Measurements from ENCODE around the gene ZNF445.
"Not testable (repeated sequence)": the region's sequence is repeated elsewhere in the genome, so short reads cannot be mapped to it uniquely, and the experiment has no call there.

ZNF445 gene

GRCh38 chr3:44474886-44475285 lies 2.6 kb downstream of the ZNF445 start:
- not testable (repeated sequence) for DNase-seq

GRCh38 chr3:44470430-44470829 lies 7.0 kb downstream of the ZNF445 start:
- no peak for DNase-seq

GRCh38 chr3:44469914-44470313 lies 7.6 kb downstream of the ZNF445 start:
- DNase-seq: no peak

- DNase-seq: no peak
These were observed 8.6 kb downstream of the ZNF445 start for GRCh38 chr3:44468572-44469520.

GRCh38 chr3:44468099-44468537 lies 9.4 kb downstream of the ZNF445 start:
- not testable (repeated sequence) for DNase-seq

GRCh38 chr3:44467241-44467640 lies 10.2 kb downstream of the ZNF445 start:
- DNase-seq: no peak

GRCh38 chr3:44464920-44465319 lies 12.6 kb downstream of the ZNF445 start:
- not testable (repeated sequence) for DNase-seq

- DNase-seq: no peak
These were observed 13.0 kb downstream of the ZNF445 start for GRCh38 chr3:44464509-44464908.

- not testable (repeated sequence) for DNase-seq
These were observed 17.4 kb downstream of the ZNF445 start for GRCh38 chr3:44460050-44460449.

GRCh38 chr3:44455318-44455717 lies 22.2 kb downstream of the ZNF445 start:
- no peak for DNase-seq

- no peak for DNase-seq
These were observed 23.2 kb downstream of the ZNF445 start for GRCh38 chr3:44454258-44454657.

- no peak for DNase-seq
These were observed 26.0 kb downstream of the ZNF445 start for GRCh38 chr3:44451441-44451840.

GRCh38 chr3:44446929-44447328 lies 30.5 kb downstream of the ZNF445 start:
- DNase-seq: no peak

GRCh38 chr3:44445786-44446185 lies 31.7 kb downstream of the ZNF445 start:
- no peak for DNase-seq

GRCh38 chr3:44444896-44445691 lies 32.4 kb downstream of the ZNF445 start:
- no peak for DNase-seq

- DNase-seq: no peak
These were observed 33.0 kb downstream of the ZNF445 start for GRCh38 chr3:44444437-44444836.

- DNase-seq: no peak
These were observed 34.7 kb downstream of the ZNF445 start for GRCh38 chr3:44442596-44443309.

GRCh38 chr3:44439499-44440295 lies 37.8 kb downstream of the ZNF445 start:
- DNase-seq: peak; percentile 73 to 86

- DNase-seq: no peak
These were observed 39.7 kb downstream of the ZNF445 start for GRCh38 chr3:44437800-44438199.

GRCh38 chr3:44436181-44436580 lies 41.3 kb downstream of the ZNF445 start:
- DNase-seq: no peak

- DNase-seq: no peak
These were observed 42.5 kb downstream of the ZNF445 start for GRCh38 chr3:44434834-44435510.

- no peak for DNase-seq
These were observed 47.0 kb downstream of the ZNF445 start for GRCh38 chr3:44430466-44430865.

Measured in CD4-positive, alpha-beta T cell treated with Interleukin-1 beta for 1 hour (primary cell).